GM18520 (cell line): ENCODE data around the gene TTLL13.
"Not testable (repeated sequence)": the region's sequence is repeated elsewhere in the genome, so short reads cannot be mapped to it uniquely, and the experiment has no call there.

Experiments used
- ATAC-seq: cut with Tn5 transposase; IDR thresholded peaks from one replicate; pipeline ENCODE4 v1.9.1; 2021; ENCODE audit not compliant: unreplicated experiment

Gene TTLL13

GRCh38 chr15:90234096-90234988 lies 15.0 kb upstream of the TTLL13 start, which contains the start of gene GDPGP1:
Gene GDPGP1 (plus strand): TSS chr15:90234209. CDS start chr15:90240909, 6,700 bp downstream.
- ATAC-seq = peak; percentile 62

GRCh38 chr15:90239371-90239770 lies 10.0 kb upstream of the TTLL13 start:
- ATAC-seq = no peak

- ATAC-seq = no peak
These were observed 8.5 kb upstream of the TTLL13 start for GRCh38 chr15:90240856-90241255.

- no peak for ATAC-seq
These were observed 7.8 kb upstream of the TTLL13 start for GRCh38 chr15:90241343-90242192.

GRCh38 chr15:90243943-90244639 lies 5.3 kb upstream of the TTLL13 start:
- no peak for ATAC-seq

GRCh38 chr15:90248789-90249202 lies 560 bp upstream of the TTLL13 start:
- no peak for ATAC-seq

- no peak for ATAC-seq
These were observed 8.4 kb downstream of the TTLL13 start for GRCh38 chr15:90257776-90258175.

- peak; percentile 73 for ATAC-seq
These were observed 10.2 kb downstream of the TTLL13 start for GRCh38 chr15:90259524-90259923.

GRCh38 chr15:90260731-90261130 lies 11.4 kb downstream of the TTLL13 start:
- not testable (repeated sequence) for ATAC-seq

- no peak for ATAC-seq
These were observed 12.5 kb downstream of the TTLL13 start for GRCh38 chr15:90261811-90262210.

- no peak for ATAC-seq
These were observed 13.1 kb downstream of the TTLL13 start for GRCh38 chr15:90262426-90262825.

GRCh38 chr15:90264671-90265070 lies 15.3 kb downstream of the TTLL13 start:
- no peak for ATAC-seq

- peak; percentile 83 for ATAC-seq
These were observed 16.1 kb downstream of the TTLL13 start, which contains the start of gene NGRN for GRCh38 chr15:90265271-90266060. Gene NGRN (plus strand): TSS chr15:90265672. CDS start chr15:90265713, 41 bp downstream.

- ATAC-seq = no peak
These were observed 16.7 kb downstream of the TTLL13 start for GRCh38 chr15:90266061-90266431.

- ATAC-seq = no peak
These were observed 17.1 kb downstream of the TTLL13 start for GRCh38 chr15:90266485-90266884.

- ATAC-seq = no peak
These were observed 19.1 kb downstream of the TTLL13 start for GRCh38 chr15:90268415-90268814.

- no peak for ATAC-seq
These were observed 21.3 kb downstream of the TTLL13 start for GRCh38 chr15:90270502-90271150.

GRCh38 chr15:90271459-90272166 lies 22.3 kb downstream of the TTLL13 start:
- no peak for ATAC-seq

GRCh38 chr15:90278467-90278866 lies 29.1 kb downstream of the TTLL13 start:
- not testable (repeated sequence) for ATAC-seq
